Pulmonary artery endothelial cell (primary cell): ENCODE data around the gene HS3ST6. TPM values are rescaled to one million over a fixed set of nuclear protein-coding genes. Genes with fewer than 3 reads are reported as not detected.
"Not testable (repeated sequence)": the region's sequence is repeated elsewhere in the genome, so short reads cannot be mapped to it uniquely, and the experiment has no call there.

Experiments used
- DNase-seq: peaks from one replicate; pipeline ENCODE4 v3.0.0-alpha.2; 2011; ENCODE audit warnings: low read depth, low spot score
- total RNA-seq: library from RNA; depleted of rRNA; stranded (reverse); fragments of >200 nt; gene quantifications from 2 replicates; pipeline ENCODE4 v1.2.3, GENCODE V29; 2014

Gene HS3ST6
- total RNA-seq, 1 donor from 2014 or later: not detected

GRCh38 chr16:1907226-1907860, 10.9 kb downstream of the HS3ST6 start:
- DNase-seq: no peak

- DNase-seq: no peak
Measured at GRCh38 chr16:1906846-1907165, 11.4 kb downstream of the HS3ST6 start.

GRCh38 chr16:1906055-1906845, 12.0 kb downstream of the HS3ST6 start:
- no peak for DNase-seq

- no peak for DNase-seq
Measured at GRCh38 chr16:1903845-1904840, 14.1 kb downstream of the HS3ST6 start.

- DNase-seq: no peak
Measured at GRCh38 chr16:1903220-1903574, 15.0 kb downstream of the HS3ST6 start.

- no peak for DNase-seq
Measured at GRCh38 chr16:1902547-1903219, 15.5 kb downstream of the HS3ST6 start.

- no peak for DNase-seq
Measured at GRCh38 chr16:1900452-1900774, 17.8 kb downstream of the HS3ST6 start.

- no peak for DNase-seq
Measured at GRCh38 chr16:1899641-1900451, 18.4 kb downstream of the HS3ST6 start.

- not testable (repeated sequence) for DNase-seq
Measured at GRCh38 chr16:1897692-1898091, 20.5 kb downstream of the HS3ST6 start.

GRCh38 chr16:1895949-1896675, 22.1 kb downstream of the HS3ST6 start:
- DNase-seq: no peak

GRCh38 chr16:1895068-1895467, 23.1 kb downstream of the HS3ST6 start:
- no peak for DNase-seq

GRCh38 chr16:1890708-1891050, 27.5 kb downstream of the HS3ST6 start:
- DNase-seq: no peak

- DNase-seq: no peak
Measured at GRCh38 chr16:1890024-1890707, 28.0 kb downstream of the HS3ST6 start.

- DNase-seq: no peak
Measured at GRCh38 chr16:1887711-1888354, 30.4 kb downstream of the HS3ST6 start.

- DNase-seq: no peak
Measured at GRCh38 chr16:1884889-1885288, 33.3 kb downstream of the HS3ST6 start.

GRCh38 chr16:1884155-1884760, 34.0 kb downstream of the HS3ST6 start:
- DNase-seq: no peak

- not testable (repeated sequence) for DNase-seq
Measured at GRCh38 chr16:1881172-1881571, 37.0 kb downstream of the HS3ST6 start.

- no peak for DNase-seq
Measured at GRCh38 chr16:1879477-1879876, 38.7 kb downstream of the HS3ST6 start.

GRCh38 chr16:1878256-1878655, 40.0 kb downstream of the HS3ST6 start:
- no peak for DNase-seq
